GM21737 (cell line): ENCODE data around the gene PIP5K1B.

ENCODE experiments used
- ATAC-seq: cut with Tn5 transposase; IDR thresholded peaks from one replicate; pipeline ENCODE4 v1.9.1; 2021; ENCODE audit warnings: mild to moderate bottlenecking, moderate library complexity; ENCODE audit not compliant: unreplicated experiment

PIP5K1B gene

DNA sequence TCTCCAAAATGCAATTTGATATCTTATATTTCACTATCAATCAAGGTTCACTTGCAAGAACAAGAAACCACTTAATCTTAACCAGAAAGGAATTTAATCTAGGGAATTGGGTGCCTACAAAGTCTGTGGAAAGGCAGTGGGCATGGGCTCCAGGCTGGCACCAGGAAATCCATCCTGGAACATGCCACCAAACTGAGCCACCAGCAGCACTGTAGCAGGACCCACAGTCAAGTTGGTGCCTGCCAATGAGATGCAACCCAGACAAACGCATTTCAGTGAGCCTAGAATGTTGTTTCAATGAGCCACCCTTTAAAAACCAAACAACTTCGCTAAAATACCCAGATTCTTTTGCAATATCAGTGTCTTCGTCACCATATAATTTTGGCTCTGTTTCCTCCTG is 237.8 kb downstream of the PIP5K1B start:
- ATAC-seq: no peak

DNA sequence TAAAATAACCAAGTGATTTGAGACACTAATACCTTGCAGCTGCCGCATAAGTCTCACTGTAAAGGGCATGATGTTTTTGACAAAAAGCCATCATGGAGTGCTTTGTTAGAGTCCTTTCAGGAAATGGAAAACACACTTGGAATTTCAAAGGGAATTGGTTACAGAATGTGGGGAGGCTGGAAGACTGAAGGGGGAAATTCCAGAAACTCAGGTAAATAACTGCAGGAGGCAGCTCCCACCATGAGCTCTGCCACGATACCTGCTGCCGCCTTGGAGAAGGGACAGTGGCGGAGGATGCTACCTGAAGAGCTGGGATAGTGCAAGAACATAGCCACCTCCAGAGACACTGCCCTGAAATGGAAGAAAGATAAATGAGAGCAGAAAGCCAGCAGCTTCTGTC is 242.0 kb downstream of the PIP5K1B start:
- ATAC-seq: no peak

DNA sequence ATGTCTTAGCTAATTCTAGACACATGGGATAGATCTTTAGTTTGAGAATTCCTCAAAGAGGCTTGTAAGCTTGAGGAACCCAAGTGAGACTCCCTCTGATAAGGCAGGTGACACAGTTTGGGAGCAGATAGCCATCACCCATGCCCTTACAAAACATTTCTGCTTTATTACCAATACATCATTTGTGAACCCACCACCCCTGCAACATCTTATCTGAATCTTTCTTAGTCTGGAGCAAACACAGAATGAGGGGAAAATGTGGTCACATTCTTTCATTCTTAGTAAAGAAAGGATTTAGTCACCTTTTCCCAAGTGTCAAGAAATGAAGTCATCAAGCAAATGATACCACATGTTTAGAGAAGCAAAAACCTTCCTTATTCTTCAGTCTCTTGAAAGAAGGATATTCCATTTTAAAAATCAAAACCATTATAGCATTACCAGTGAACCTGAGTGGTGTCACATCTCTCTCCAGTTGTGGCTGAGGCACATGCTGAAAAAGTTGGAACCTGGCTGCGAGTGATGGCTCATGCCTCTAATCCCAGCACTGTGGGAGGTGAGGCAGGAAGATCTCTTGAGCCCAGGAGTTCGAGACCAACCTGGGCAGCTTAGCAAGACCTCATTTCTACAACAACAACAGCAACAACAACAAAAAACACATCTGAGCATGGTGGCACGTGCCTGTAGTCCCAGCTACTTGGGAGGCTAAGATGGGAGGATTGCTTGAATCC is 243.0 kb downstream of the PIP5K1B start:
- ATAC-seq: no peak

DNA sequence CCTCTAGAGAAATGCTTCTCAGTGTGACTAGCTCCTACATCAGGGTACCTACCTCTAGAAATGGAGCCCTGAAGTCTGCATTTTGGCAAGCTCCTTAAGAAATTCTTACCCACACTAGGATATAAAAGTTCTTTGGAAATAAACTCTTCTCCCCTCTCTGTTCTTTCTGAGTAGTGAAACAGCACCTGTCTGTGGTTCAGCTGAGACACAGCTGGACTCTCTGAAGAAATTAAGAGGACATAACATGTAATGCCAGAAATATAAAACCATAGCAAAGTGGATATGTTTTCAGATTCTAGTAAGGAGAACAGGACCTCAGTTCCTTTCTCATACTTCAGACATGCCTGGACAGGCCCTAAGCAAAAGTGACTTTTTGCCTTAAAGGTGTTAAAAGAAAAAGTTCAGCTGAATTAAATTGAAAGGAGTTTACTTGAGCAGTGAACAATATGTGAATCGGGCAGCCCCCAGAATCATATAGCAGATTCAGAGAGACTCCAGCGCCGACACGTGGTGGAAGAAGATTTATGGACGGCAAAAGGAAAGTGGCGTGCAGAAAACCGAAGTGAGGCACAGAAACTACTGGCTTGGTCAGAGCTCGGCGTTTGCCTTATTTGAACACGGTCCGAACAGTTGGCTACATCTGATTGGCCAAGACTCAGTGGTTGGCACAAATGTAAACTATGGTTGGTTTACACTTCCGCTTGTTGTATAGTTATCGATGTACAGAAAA is 244.4 kb downstream of the PIP5K1B start:
- ATAC-seq: no peak

DNA sequence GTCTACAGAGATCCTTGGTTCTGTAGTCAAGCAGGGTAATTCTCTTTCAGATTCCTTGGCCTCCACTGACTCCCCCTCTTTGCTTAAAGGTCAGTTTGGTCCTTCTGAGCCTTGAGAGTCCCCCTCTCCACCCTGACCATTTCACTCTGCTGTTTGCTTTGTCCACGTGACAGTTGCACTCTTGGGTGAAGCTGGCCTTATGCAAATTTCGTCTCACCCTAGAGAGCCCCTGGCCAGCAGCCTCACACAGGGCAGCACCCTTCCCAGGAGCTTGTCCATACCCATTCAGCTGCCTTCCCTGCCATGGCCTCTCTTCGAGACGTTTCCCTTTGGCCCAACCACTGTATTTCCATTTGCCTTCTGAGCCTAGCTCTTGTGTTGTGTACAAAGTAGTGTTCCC is 245.1 kb downstream of the PIP5K1B start:
- ATAC-seq: no peak

DNA sequence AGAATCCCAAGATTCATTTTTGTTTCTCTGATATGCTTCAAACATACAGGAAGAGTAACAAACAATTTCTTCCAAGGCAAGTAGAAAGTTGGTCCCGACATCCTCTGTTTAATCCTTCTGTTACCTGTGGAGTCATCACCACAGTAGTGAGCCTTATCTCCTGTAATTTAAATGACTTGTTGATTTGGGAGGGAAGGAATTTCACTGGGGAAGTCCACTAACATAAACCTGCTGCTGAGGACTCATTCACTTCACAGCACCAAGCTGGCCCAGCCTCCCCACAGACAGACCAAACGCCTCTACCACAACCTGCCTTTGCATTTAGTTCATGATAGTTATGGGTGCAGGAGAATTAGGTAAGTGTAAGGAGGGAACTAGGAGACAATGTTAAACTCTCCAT is 245.6 kb downstream of the PIP5K1B start:
- no peak for ATAC-seq

DNA sequence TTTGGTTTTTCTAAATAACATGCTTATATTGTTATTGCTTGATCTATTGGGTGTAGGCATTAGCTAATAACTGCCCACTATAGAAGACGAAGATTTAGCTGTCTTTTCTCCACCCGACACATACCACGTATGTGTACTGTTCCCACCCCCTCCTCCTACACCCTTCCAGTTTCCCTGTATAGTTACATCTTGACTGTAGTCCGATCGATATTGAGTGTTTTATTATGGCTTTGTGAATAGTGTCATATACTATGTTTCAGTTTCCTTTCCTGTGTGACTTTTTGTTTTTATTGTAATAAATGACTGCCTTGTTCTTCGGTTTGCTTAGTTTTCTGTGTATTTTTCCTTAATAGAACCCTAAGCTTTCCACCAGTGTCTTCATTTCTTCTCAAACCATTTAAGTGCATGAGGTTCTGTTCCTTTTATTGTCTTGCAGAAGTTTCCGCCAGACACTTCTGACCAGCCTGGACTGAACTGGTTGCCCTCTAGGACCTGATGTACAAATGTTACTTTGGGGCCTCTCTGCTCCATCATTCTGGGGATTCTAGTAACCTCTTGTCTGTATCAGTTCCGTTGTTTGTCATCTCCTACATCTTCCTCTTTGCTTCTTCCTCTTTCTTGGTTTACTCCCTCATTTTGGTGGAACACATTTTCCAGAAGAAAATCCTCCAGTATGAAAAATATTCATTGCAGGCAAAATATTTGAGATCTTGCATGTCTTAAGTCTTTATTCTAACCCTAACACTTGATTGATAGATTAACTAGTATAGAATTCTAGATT is 247.0 kb downstream of the PIP5K1B start:
- peak; percentile 53 for ATAC-seq

DNA sequence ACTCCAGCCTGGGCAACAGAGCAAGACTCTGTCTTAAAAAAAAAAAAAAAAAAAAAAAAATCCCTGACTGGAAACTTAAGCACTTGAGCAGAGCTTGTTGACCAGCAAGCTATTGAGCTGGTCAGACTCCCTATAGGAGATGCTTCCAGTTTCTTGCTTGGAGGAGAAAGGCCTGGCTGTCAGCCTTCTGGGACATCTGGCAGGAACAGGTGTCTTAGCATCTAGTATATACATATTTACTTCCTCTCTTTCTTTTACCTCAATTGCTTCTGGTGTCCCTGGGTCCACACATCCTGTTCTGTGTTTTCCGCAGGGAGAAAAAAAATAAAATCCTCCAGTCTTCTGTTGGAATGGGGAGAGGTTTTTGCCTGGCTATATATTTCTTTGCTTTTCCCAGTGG is 248.7 kb downstream of the PIP5K1B start:
- no peak for ATAC-seq

DNA sequence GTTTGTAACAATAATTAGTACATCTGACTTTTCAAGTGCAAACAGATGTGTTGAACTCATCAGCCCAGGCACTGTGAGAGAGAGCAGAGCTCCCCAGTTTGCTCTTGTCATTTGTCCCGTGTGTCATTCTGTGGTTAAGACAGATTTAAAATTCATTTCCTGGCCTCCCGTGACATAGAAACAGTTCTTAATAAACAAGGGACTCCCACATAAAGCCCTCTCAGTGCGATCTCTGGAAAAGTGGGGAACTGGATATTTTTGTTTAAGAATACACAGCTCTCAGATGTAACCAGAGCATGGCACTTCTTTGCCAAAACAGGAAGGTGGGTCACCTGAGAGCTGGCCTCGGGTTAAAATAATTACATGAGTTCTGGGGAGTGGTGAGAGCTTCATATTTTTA is 250.3 kb downstream of the PIP5K1B start:
- ATAC-seq: no peak

DNA sequence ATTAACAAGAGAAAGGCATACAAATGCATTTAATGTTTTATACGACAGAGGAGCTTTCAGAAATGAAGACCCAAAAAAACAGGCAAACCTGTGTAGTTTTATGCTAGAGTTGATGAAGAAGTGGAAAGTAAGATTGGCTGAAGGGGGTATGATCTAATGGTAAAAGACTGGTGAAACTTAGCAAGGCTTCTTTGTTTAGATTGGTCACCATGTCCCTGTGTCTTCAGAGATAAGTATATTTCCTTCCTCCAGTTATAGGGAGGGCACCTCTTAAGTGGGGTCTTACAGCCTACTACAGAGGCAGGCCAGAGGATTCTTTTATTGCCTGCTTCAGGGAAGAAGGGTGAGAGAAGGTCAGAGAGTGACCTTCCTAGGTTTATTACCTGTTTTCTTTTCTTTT is 252.4 kb downstream of the PIP5K1B start:
- ATAC-seq: no peak

DNA sequence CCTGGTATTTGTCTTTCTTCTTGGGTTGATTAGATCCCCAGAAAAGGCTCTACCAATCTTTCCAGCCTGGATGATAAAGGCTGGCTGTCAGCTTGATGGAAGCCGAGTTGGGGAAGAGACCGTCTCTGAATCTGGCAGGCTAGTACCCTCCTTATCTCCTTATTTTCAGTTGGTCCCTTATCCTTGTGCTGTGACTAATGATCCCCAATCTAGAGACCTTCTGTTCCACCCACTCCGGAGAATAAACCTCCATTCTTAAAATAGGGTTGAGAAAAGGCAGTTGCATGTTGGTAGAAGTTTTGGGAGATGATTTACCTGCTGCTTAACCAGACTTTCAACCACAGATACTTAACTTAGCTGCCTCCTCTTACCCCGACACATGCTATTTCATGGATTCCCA is 256.5 kb downstream of the PIP5K1B start:
- no peak for ATAC-seq

DNA sequence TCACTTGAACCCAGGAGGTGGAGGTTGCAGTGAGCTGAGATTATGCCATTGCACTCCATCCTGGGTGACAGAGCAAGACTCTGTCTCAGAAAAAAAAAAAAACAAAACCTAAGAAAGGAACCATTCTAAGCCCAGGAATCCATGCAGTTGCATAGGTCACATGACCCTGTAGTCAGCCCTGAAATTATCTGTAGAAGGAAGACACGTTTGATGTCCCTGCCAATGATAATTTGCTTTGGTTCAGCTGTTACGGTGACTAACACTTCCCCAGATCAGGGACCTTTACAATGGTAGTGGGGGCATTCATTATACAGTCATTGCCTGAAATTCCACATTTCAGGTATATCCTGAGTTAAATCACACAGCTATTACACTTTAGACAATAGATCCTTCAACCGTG is 258.4 kb downstream of the PIP5K1B start:
- ATAC-seq: no peak

DNA sequence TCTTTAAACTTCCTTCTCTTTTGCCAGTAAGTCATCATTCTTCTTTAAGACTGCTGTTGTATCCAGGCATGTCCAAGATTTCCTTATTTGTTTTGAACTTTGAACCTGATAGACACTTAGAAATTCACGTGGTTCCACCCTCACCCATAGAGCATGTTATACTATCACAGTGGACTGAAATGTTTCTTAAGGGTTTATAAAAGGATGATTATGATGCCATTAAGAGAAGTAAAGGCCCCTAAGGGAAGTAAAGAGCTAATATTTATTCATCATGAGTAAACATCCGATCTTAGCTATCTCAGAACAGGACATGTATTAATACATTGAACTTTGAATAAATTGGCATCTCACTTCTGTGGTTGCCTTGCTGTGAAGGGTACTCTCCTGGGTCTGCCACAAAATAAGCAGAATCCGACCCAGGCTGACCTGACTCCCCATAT is 259.1 kb downstream of the PIP5K1B start:
- no peak for ATAC-seq

DNA sequence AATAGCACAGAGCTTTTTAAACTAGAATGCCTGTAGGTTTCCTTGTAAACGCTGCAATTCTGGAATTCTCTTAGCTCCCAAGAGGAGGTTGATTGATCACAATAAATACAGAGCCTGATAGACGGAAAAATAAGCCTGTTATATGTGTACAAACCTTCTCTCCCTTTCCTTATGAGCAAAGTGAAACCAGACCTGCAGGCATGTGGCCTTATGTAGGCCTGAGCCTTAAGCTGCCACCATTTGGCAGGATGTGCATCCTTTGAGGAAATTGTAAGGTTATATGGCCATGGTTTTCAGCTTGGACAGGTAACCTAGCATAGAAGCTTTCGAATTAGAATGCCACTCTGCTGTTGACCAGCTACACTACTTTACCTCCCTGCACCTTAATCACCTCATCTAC is 259.7 kb downstream of the PIP5K1B start:
- ATAC-seq: no peak

DNA sequence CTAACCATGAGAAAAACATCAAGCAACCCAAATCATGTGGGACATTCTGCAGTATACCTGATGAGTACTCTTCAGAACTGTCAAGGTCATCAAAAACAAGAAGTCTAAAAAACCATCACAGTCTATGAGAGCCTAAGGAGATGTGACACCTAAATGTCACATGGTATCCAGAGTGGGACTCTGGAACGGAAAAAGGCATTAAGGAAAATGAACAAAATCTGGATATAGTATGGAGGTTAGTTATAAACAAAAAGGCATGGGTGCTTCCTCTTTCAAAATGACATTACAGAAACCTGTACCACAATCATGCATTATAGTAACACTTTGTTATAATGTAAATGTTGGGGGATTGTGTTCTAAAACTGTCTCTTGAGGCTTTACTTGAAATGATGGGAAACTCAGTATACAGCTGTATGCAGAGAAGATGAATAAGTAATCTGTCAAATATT is 261.5 kb downstream of the PIP5K1B start:
- ATAC-seq: peak; percentile 54

DNA sequence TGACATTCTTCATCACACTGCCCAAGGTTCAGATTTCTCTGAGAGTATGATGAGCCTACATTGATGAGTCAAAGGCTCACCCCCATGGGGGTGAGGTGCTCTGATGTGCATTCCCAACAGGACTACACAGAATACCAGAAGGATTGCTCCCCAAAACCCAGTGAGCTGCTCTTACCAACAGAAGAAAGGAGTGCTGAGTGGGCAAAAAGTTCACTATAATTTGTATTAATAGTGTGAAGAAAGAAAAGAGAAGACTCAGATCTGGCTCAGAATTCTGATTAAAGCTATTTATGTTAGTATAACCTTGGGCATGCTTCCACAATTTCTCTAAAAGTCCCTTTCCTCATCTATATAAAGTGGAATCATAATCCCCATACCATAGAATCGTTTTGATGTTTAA is 262.8 kb downstream of the PIP5K1B start:
- ATAC-seq: no peak

DNA sequence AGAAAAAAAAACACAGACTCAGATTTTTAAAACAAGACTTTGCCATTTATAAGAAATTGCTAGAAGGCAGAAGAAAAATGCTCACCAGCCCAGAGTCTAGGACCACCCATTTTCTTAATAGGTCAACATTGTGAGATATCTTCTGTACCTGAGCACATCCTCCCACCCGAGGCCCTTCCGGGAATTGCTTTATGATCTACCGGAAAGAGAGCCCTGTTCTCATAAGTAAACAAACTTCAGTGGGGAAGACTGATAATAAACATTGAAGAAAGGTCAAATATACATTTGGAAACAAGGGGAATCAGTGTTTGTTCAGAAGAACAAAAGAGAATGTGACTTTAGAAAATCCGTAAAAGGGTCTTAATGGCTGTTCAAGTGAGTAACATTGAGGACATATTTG is 264.5 kb downstream of the PIP5K1B start:
- ATAC-seq: no peak

DNA sequence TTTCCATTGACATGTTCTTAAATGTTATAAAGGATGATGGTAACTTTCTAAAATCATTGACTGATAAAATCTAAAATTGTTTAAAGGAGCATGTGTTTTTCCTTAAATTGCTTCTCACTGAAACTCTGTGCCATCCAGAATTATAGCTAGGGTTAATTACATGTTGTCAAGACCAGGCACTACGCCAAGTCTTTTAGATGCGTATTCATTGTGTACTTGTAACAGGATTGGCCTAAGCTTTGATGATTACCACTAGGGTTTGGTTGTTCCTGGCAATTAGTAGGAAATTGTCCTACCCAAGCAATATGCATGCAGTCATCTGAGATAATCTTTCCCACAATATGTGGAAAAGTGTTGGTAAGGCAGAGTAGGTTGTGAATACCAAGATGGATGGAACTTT is 265.1 kb downstream of the PIP5K1B start:
- no peak for ATAC-seq

DNA sequence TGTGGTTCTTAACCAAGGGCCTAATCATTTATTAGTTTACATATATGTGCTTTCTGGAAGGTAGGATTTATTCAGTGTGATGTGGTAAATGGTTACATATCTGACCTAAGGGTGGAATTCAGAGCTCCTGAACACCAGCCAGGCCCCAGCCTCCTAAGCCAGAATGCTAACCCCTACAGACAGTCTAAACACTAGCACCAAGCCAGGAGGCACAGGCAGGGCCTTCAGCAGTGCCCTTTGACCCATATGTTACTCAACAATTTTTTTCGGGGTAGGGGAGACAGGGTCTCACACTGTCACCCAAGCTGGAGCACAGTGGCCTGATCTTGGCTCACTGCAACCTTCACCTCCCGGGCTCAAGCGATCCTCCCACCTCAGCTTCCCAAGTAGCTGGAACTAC is 268.6 kb downstream of the PIP5K1B start:
- ATAC-seq: no peak

DNA sequence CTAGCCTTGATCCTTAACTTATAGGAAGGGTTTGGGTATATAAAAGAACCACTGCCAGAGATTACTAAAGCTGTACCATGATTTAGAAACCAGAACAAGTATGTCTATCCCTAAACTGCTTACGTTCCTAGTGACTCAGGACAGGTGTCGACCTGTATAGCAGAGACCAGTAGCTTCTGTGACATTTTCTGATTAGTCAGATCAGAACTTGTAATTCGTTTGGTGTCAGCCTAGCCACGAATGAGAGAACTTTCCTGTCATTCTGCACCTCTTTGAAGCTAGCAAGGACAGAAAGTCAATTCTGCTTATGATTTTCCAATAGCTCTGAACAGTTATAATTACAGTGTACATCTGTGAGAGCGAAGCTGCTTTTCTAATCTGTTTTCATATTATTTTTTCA is 269.4 kb downstream of the PIP5K1B start:
- ATAC-seq: peak; percentile 88

DNA sequence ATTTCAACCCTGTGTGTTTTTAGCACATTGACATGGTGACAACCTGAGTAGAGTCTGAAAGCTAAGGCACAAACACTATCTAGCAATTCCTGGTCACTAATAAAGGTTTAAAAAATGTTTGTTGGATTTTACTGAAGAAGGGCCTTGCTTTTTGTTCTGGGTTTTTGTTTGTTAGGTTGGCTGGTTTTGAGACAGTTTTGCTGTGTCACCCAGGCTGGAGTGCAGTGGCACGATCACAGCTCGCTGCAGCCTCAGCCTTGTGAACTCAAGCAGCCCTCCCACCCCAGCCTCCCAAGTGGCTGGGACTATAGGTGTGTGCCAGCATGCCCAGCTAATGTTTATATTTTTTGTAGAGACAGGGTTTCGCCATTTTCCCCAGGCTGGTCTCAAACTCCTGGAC is 269.9 kb downstream of the PIP5K1B start:
- ATAC-seq: no peak
